HL-60 (cell line): ENCODE results near the gene IPCEF1.

Source experiments
- REST ChIP-seq: IDR thresholded peaks from 2 replicates; pipeline ENCODE4 v1.6.1; 2012; ENCODE audit warnings: low read depth; ENCODE audit not compliant: insufficient replicate concordance
- TF ChIP-seq, protein P1 (sequence below): IDR thresholded peaks from one replicate; pipeline ENCODE4 v1.5.1; 2011; ENCODE audit warnings: low read length, control low read depth, inconsistent platforms; ENCODE audit not compliant: insufficient read depth

GRCh38 chr6:154166140-154166539, 190.5 kb downstream of the IPCEF1 start:
- no peak for TF ChIP-seq REST
- TF ChIP-seq, protein P1, sequence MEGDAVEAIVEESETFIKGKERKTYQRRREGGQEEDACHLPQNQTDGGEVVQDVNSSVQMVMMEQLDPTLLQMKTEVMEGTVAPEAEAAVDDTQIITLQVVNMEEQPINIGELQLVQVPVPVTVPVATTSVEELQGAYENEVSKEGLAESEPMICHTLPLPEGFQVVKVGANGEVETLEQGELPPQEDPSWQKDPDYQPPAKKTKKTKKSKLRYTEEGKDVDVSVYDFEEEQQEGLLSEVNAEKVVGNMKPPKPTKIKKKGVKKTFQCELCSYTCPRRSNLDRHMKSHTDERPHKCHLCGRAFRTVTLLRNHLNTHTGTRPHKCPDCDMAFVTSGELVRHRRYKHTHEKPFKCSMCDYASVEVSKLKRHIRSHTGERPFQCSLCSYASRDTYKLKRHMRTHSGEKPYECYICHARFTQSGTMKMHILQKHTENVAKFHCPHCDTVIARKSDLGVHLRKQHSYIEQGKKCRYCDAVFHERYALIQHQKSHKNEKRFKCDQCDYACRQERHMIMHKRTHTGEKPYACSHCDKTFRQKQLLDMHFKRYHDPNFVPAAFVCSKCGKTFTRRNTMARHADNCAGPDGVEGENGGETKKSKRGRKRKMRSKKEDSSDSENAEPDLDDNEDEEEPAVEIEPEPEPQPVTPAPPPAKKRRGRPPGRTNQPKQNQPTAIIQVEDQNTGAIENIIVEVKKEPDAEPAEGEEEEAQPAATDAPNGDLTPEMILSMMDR: no peak
